22Rv1 (cell line): ENCODE data around the gene P2RX3.
A peak's percentile ranks its signal among the peaks of the same experiment; 100 is the strongest.

Experiments used
- H3K27ac ChIP-seq: fragments of 450-650 bp; 2 replicates; pipeline ENCODE4 v1.5.1; 2017
- CTCF ChIP-seq: fragments of 450-650 bp; IDR thresholded peaks from 2 replicates; pipeline ENCODE4 v1.5.1; 2017; ENCODE audit warnings: mild to moderate bottlenecking
- ZFX ChIP-seq: fragments of 450-650 bp; IDR thresholded peaks from 2 replicates; pipeline ENCODE4 v1.6.1; 2017; ENCODE audit warnings: antibody characterized with exemption, borderline replicate concordance

P2RX3 gene

DNA sequence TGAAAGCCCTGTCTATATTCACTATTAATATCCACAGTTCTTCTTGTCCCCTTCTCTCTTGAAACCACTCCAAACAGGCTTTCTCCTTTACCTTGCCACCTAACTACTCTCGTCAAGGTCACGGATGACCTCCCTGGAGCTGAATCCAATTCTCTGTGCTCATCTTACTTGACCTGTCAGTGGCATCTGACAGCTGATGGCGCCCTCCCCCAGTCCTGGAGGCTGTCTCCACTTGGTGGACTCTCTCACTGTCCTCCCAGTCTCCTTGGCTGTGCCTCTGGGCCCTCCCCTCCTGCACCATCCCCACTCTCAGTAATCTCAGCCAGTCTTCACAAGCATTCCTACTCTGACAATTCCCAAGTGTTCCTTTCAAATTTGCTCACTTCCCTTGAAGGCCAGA is 22.1 kb upstream of the P2RX3 start:
- no peak overlapping the region for H3K27ac ChIP-seq

DNA sequence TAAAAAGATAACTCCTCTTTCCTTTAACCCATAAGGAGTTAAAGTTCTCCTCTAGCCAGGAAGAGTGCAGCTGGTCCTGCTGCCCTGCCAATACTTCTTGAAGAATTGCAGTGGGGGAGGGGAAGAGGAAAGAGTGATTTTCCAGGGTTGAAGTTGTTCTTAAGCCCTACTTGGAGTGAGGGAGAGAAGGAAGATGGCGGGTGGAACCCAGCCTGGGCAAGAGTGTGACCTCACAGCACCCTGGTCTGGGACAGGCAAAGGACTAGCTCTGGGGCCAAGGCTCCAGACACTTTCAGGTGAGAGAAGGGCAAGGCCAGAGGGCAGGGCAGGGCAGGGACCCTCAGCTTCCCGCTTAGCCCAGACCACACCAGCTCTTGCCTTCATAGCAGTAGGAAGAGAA is 20.0 kb upstream of the P2RX3 start:
- no peak for TF ChIP-seq CTCF
- no peak for TF ChIP-seq ZFX
- H3K27ac ChIP-seq, result no peak overlapping the region

More for the DNA sequence above, 22.1 kb upstream of the P2RX3 start:
- TF ChIP-seq CTCF, result no peak
- TF ChIP-seq ZFX, result no peak

- TF ChIP-seq ZFX (no peak), CTCF (no peak)
- peak overlapping the region; percentile 98 for H3K27ac ChIP-seq
Measured at GRCh38 chr11:57320067-57320718, 18.0 kb upstream of the P2RX3 start.

- no peak for TF ChIP-seq CTCF
- no peak for TF ChIP-seq ZFX
- H3K27ac ChIP-seq, result peak overlapping the region; percentile 98
Measured at GRCh38 chr11:57320719-57321387, 17.3 kb upstream of the P2RX3 start.

DNA sequence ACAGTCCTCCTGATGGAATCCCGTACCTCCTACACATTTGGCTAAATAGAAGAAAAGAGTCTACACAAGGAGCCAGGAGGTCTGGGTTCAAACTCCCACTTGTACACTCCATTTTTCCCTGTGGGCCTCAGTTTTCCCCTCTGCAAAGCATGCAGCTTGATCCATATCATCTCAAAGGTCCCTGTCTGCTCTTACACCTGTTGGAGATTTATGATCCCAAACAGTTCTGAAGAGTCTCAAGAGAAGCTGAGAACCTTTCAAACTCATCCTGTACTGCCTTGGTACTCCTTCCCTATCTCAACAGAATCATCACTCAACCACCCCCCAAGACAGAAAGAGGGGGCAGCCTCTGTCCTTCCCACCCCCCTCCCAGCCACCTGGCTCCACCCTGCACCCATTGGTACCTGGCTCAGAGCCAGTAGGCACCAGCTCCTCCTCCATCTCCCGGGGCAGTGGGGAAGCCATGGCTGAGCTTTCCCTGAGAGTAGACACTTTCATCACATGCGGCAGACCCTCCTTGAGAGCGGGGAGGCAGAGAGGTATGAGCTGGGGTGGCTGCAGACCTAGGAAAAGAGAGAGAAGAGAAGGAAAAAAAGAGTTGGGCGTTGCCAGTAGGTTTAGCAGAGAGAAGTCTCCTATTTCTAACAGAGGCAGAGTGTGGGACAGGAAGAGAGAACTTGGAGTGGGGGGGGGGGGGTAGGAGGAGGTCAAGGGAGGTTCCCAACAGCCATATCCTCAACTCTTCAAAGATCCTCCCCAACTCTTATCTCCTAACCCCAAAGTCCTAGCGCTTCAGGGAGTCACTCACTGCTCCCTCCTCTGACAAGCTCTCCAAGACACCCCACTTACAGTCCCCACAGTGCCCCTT is 16.5 kb upstream of the P2RX3 start:
- TF ChIP-seq CTCF (no peak), ZFX (no peak)
- peak overlapping the region; percentile 98 for H3K27ac ChIP-seq

GRCh38 chr11:57322256-57323166 is 15.6 kb upstream of the P2RX3 start:
- peak overlapping the region; percentile 98 for H3K27ac ChIP-seq
- TF ChIP-seq CTCF (no peak), ZFX (no peak)
